GM12875 (cell line): ENCODE measurements around the gene ZDHHC14.

Source experiments
- H3K4me3 ChIP-seq: one replicate; pipeline ENCODE4 v1.5.1; 2011; ENCODE audit warnings: low read depth, low read length, control low read depth
- TF ChIP-seq, protein P1 (sequence below): IDR thresholded peaks from 2 replicates; pipeline ENCODE4 v1.5.1; 2011; ENCODE audit warnings: low read depth, mild to moderate bottlenecking, control low read depth, inconsistent platforms, low read length, moderate library complexity, borderline replicate concordance; ENCODE audit not compliant: insufficient read depth

Gene ZDHHC14

DNA sequence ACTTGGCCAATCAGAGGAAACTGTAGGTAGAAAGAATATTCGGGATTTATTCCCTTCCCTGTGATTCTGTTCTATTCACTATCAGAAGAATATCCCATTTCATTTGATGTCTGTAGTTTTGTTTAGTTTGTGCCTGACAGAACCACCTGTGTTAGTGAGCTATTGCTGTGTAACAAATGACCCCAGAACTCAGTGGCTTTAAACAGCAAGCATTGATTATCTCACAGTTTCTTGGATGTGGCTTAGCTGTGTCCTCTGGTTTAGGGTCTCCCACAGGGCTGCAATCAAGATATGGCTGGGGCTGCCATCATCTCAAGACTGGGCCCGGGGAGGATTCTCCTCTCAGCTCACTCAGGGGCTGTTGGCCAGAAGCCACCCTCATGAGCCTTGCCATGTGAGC lies 143.7 kb downstream of the ZDHHC14 start:
- TF ChIP-seq, protein P1, sequence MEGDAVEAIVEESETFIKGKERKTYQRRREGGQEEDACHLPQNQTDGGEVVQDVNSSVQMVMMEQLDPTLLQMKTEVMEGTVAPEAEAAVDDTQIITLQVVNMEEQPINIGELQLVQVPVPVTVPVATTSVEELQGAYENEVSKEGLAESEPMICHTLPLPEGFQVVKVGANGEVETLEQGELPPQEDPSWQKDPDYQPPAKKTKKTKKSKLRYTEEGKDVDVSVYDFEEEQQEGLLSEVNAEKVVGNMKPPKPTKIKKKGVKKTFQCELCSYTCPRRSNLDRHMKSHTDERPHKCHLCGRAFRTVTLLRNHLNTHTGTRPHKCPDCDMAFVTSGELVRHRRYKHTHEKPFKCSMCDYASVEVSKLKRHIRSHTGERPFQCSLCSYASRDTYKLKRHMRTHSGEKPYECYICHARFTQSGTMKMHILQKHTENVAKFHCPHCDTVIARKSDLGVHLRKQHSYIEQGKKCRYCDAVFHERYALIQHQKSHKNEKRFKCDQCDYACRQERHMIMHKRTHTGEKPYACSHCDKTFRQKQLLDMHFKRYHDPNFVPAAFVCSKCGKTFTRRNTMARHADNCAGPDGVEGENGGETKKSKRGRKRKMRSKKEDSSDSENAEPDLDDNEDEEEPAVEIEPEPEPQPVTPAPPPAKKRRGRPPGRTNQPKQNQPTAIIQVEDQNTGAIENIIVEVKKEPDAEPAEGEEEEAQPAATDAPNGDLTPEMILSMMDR = no peak
- H3K4me3 ChIP-seq = no peak overlapping the region

DNA sequence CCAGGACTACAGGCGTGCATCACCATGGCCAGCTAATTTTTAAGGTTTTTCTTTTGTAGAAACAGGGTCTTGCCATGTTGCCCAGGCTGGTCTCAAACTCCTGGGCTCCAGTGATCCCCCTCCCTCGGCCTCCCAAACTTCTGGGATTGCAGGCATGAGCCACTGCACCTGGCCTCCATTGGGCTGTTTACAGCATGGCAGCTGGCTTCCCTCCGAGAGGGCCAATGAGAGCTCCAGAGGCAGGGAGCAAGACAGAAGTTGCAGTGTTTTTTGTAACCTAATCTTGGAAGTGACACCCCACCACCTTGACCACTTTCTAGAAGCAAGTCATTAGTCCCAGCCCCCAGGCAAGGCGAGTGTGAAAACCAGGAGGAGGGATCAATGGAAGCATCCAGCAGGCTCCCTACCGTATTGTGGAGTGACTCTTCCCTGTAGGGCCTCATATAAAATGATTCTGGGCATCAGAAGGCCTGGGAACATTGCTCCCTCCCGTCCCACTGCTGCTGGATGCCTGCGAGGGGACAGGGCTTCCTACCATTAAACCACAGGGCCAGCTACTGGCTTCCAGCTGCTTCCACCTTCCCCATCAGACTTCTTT lies 144.4 kb downstream of the ZDHHC14 start:
- TF ChIP-seq, protein P1 = no peak
- H3K4me3 ChIP-seq = no peak overlapping the region

- TF ChIP-seq, protein P1 = no peak
These were observed 145.0 kb downstream of the ZDHHC14 start for GRCh38 chr6:157525918-157526425.

GRCh38 chr6:157527471-157527907 lies 146.5 kb downstream of the ZDHHC14 start:
- TF ChIP-seq, protein P1 = no peak

More at GRCh38 chr6:157525918-157526425, 145.0 kb downstream of the ZDHHC14 start:
- no peak overlapping the region for H3K4me3 ChIP-seq

DNA sequence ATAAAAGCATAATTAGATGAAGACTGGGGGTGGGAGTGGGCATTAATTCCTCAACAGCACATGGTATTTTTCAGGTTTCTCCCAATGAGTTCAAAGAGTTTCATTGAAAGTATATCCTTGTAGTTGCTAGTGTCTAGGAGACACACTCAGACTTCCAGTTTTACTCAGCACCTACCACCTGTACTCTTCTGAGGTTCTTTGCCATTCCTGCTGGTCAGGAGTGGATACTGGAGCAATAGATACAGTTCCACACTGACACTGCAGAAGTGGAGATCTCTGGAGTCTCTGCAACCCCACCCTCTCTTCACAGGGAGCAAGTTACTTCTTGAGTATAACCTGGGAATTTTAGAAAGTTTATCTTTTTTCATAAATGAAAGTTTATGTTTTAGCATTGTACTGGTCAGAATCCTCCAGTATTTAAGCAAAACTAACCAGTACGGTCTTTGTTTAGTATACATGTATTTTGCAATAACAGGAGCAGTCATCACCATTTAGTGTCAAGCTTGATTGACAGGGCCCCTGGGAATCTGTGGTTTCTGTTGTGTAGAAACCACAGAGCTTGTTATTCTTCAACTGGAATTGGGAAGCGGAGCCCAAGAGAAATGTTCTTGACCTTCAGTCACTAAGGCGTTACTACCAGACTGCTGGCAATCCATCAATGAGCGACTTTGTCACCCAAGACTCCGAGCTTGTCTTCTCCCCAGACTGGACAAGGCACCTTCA lies 148.1 kb downstream of the ZDHHC14 start:
- TF ChIP-seq, protein P1 = no peak

More at GRCh38 chr6:157527471-157527907, 146.5 kb downstream of the ZDHHC14 start:
- H3K4me3 ChIP-seq = no peak overlapping the region

GRCh38 chr6:157529654-157530039 lies 148.7 kb downstream of the ZDHHC14 start:
- TF ChIP-seq, protein P1 = no peak
- no peak overlapping the region for H3K4me3 ChIP-seq

More for the DNA sequence above, 148.1 kb downstream of the ZDHHC14 start:
- no peak overlapping the region for H3K4me3 ChIP-seq
